Hepatocyte (in vitro differentiated cells): ENCODE results near the gene NYAP2.

Experiments
- CTCF ChIP-seq: fragments of 200-600 bp; sonication (generic); IDR thresholded peaks from 2 replicates; pipeline ENCODE4 v1.5.1; 2016; ENCODE audit warnings: antibody characterized with exemption, mild to moderate bottlenecking; ENCODE audit not compliant: poor library complexity
- EZH2 ChIP-seq: fragments of 200-600 bp; sonication (generic); IDR thresholded peaks from 2 replicates; pipeline ENCODE4 v1.6.1; 2016; ENCODE audit warnings: antibody characterized with exemption, mild to moderate bottlenecking, borderline replicate concordance

- TF ChIP-seq CTCF (no peak), EZH2 (no peak)
Observed at GRCh38 chr2:225662101-225662500, 262.6 kb downstream of the NYAP2 start.
